GM12873 (cell line): ENCODE measurements around the gene PRRT1.

Source experiments
- CTCF ChIP-seq: IDR thresholded peaks from 2 replicates; pipeline ENCODE4 v1.5.1; 2012; ENCODE audit warnings: low read depth, mild to moderate bottlenecking, moderate library complexity, low read length, control low read depth; ENCODE audit not compliant: insufficient read depth; ENCODE audit errors: missing control alignments

Gene PRRT1

GRCh38 chr6:32194825-32195651 is 43.3 kb upstream of the PRRT1 start:
- TF ChIP-seq CTCF: peak; percentile 62

- TF ChIP-seq CTCF: no peak
Measured at GRCh38 chr6:32194388-32194787, 42.6 kb upstream of the PRRT1 start.

GRCh38 chr6:32192608-32193039 is 40.9 kb upstream of the PRRT1 start, which contains the start of gene GPSM3:
Gene GPSM3 (minus strand): TSS chr6:32192643. CDS start chr6:32192513, 130 bp downstream.
- TF ChIP-seq CTCF: no peak

- no peak for TF ChIP-seq CTCF
Measured at GRCh38 chr6:32191696-32192607, 40.2 kb upstream of the PRRT1 start.

GRCh38 chr6:32190911-32191677 is 39.4 kb upstream of the PRRT1 start:
- TF ChIP-seq CTCF: no peak

- TF ChIP-seq CTCF: no peak
Measured at GRCh38 chr6:32190054-32190851, 38.5 kb upstream of the PRRT1 start, which contains the start of gene PBX2. Gene PBX2 (minus strand): TSS chr6:32190202. CDS start chr6:32189915, 287 bp downstream.
